Hepatocyte (in vitro differentiated cells): ENCODE results near the gene WDR19. TPM values are rescaled to one million over a fixed set of nuclear protein-coding genes. Genes with fewer than 3 reads are reported as not detected.

Source experiments
- DNase-seq: peaks from one replicate; pipeline ENCODE4 v3.0.0-alpha.2; 2016; ENCODE audit warnings: low spot score
- H2AFZ ChIP-seq: fragments of 200-600 bp; sonication (generic); 2 replicates; pipeline ENCODE4 v1.6.0; 2016; ENCODE audit warnings: antibody characterized with exemption, mild to moderate bottlenecking
- H3K27ac ChIP-seq: fragments of 200-600 bp; sonication (generic); 2 replicates; pipeline ENCODE4 v1.5.1; 2016; ENCODE audit warnings: mild to moderate bottlenecking
- H3K27me3 ChIP-seq: fragments of 200-600 bp; sonication (generic); 2 replicates; pipeline ENCODE4 v1.6.1; 2016
- H3K36me3 ChIP-seq: fragments of 200-600 bp; sonication (generic); replicated peaks from 2 replicates; pipeline ENCODE4 v1.5.1; 2016; ENCODE audit warnings: low read depth; ENCODE audit not compliant: insufficient read depth
- H3K4me1 ChIP-seq: fragments of 200-600 bp; sonication (generic); 2 replicates; pipeline ENCODE4 v1.5.1; 2016; ENCODE audit warnings: mild to moderate bottlenecking, moderate library complexity; ENCODE audit not compliant: insufficient read depth
- H3K4me2 ChIP-seq: fragments of 200-600 bp; sonication (generic); 2 replicates; pipeline ENCODE4 v1.6.0; 2016
- H3K4me3 ChIP-seq: fragments of 200-600 bp; sonication (generic); 2 replicates; pipeline ENCODE4 v1.5.1; 2016; ENCODE audit warnings: mild to moderate bottlenecking
- H3K79me2 ChIP-seq: fragments of 200-600 bp; sonication (generic); 2 replicates; pipeline ENCODE4 v1.6.0; 2017; ENCODE audit warnings: mild to moderate bottlenecking
- H3K9me2 ChIP-seq: fragments of 200-600 bp; sonication (generic); replicated peaks from 2 replicates; pipeline ENCODE4 v1.6.0; 2017; ENCODE audit warnings: mild to moderate bottlenecking; ENCODE audit not compliant: insufficient read depth
- H3K9me3 ChIP-seq: fragments of 200-600 bp; sonication (generic); 2 replicates; pipeline ENCODE4 v1.5.1; 2016; ENCODE audit warnings: low read depth, mild to moderate bottlenecking
- H4K20me1 ChIP-seq: fragments of 200-600 bp; sonication (generic); 2 replicates; pipeline ENCODE4 v1.6.0; 2016; ENCODE audit warnings: mild to moderate bottlenecking; ENCODE audit not compliant: insufficient read depth, poor library complexity, severe bottlenecking
- CTCF ChIP-seq: fragments of 200-600 bp; sonication (generic); IDR thresholded peaks from 2 replicates; pipeline ENCODE4 v1.5.1; 2016; ENCODE audit warnings: antibody characterized with exemption, mild to moderate bottlenecking; ENCODE audit not compliant: poor library complexity
- EZH2 ChIP-seq: fragments of 200-600 bp; sonication (generic); IDR thresholded peaks from 2 replicates; pipeline ENCODE4 v1.6.1; 2016; ENCODE audit warnings: antibody characterized with exemption, mild to moderate bottlenecking, borderline replicate concordance
- EZH2phosphoT487 ChIP-seq: fragments of 200-600 bp; sonication (generic); IDR thresholded peaks from one replicate; pipeline ENCODE4 v1.6.1; 2018; ENCODE audit warnings: antibody characterized with exemption, mild to moderate bottlenecking, low read depth, moderate library complexity; ENCODE audit not compliant: unreplicated experiment, severe bottlenecking
- WGBS: methylation state at CpG from one replicate; pipeline ENCODE4 v1.1.6; 2016; ENCODE audit warnings: low lambda C conversion rate; ENCODE audit errors: missing lambda C conversion rate; 5-methylcytosine and 5-hydroxymethylcytosine counted together
- polyA plus RNA-seq: library from polyadenylated mRNA; unstranded; fragments of >200 nt; fragmentation: Nextera tagmentation; extraction: Ambion mirVana; gene quantifications from 2 replicates; pipeline ENCODE4 v1.2.1, GENCODE V29; 2016
- total RNA-seq: library from RNA; depleted of rRNA; stranded (reverse); fragments of >200 nt; gene quantifications from 2 replicates; pipeline ENCODE4 v1.2.3, GENCODE V29; 2014

WDR19 gene
- total and polyA plus RNA-seq, 2 experiments from 2014 or later: 13.6 to 30.3 TPM

DNA sequence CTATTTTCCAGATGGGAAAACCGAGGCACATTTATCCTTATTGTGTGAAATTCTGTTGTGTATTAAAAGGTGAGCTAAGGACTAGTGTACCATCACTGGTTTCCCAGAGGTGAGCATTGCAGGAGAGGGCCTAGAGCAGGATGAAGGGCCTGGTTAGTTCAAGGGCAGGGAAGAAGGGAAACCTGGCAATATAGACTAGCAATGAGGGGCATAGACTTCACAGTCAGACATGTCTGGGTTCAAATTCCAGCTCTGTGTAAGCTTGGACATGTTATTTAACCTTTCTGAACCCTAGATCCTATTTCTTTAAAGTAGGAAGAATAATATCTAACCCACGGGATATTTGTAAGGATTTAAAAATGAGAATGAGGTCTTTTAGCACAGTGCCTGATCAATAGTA, 50.8 kb downstream of the WDR19 start:
- Histone ChIP-seq H3K27ac (no peak overlapping the region), H3K79me2 (no peaks in the 10 kb centered on the region), H4K20me1 (no peaks in the 10 kb centered on the region), H3K27me3 (no peaks in the 10 kb centered on the region), H2AFZ (no peak overlapping the region), H3K9me3 (no peaks in the 10 kb centered on the region), H3K9me2 (no peaks in the 10 kb centered on the region), H3K4me2 (no peak overlapping the region), H3K4me3 (no peak overlapping the region), H3K36me3 (no peaks in the 10 kb centered on the region), H3K4me1 (no peaks in the 10 kb centered on the region)
- no peak for DNase-seq
- no peak for TF ChIP-seq CTCF
- 88% methylated on average over 2 of the region's 2 CpGs for WGBS

DNA sequence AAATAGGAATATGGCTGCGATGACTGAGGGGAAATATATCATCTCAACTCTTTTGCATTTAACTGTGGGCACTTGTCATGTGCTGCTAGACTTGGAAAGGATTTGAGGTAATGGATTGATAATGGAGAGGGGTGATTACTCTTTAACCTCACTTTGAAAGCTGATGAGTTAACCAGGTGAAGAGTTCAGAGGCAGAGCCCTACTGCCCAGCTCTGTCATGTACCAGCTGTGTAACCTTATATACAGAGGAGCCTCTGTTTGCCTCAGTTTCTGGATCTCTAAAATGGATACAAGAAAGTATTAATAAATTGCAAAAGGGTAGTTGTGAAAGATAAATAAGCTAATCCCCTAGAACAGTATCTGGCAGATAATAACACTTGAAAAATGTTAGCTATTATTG, 51.5 kb downstream of the WDR19 start:
- Histone ChIP-seq H3K36me3 (no peaks in the 10 kb centered on the region), H3K4me1 (no peaks in the 10 kb centered on the region), H3K9me2 (no peaks in the 10 kb centered on the region), H3K4me2 (no peak overlapping the region), H3K79me2 (no peaks in the 10 kb centered on the region), H4K20me1 (no peaks in the 10 kb centered on the region), H3K9me3 (no peaks in the 10 kb centered on the region), H2AFZ (no peak overlapping the region), H3K4me3 (no peak overlapping the region), H3K27me3 (no peaks in the 10 kb centered on the region), H3K27ac (no peak overlapping the region)
- no peak for DNase-seq
- no peak for TF ChIP-seq EZH2phosphoT487
- TF ChIP-seq EZH2: no peak
- TF ChIP-seq CTCF: no peak
- 98% methylated on average over 1 of the region's 1 CpG for WGBS

DNA sequence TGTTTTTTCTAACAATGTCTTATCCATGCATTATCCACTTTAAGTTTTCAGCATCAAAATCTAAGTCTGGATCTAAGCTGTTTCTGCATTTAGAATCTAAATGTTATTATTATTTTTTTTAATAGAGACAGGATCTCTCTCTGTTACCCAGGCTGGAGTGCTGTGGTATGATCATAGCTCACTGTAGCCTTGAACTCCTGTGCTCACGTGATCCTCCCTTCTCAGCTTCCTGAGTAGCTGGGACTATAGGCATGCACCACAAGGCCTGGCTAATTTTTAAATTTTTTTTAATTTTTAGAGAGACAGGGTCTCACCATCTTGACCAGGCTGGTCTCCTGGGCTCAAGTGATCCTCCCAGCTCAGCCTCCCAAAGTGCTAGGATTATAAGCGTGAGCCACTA, 52.7 kb downstream of the WDR19 start:
- Histone ChIP-seq H3K27ac (no peak overlapping the region), H3K4me2 (no peak overlapping the region), H2AFZ (no peak overlapping the region), H3K4me1 (no peaks in the 10 kb centered on the region), H3K4me3 (no peak overlapping the region), H3K27me3 (no peaks in the 10 kb centered on the region), H3K9me3 (no peaks in the 10 kb centered on the region), H3K36me3 (no peaks in the 10 kb centered on the region), H4K20me1 (no peaks in the 10 kb centered on the region), H3K9me2 (no peaks in the 10 kb centered on the region), H3K79me2 (no peaks in the 10 kb centered on the region)
- no peak for DNase-seq
- WGBS: 96% methylated on average over 2 of the region's 2 CpGs
- no peak for TF ChIP-seq EZH2phosphoT487
- TF ChIP-seq EZH2: no peak
- TF ChIP-seq CTCF: no peak

- H3K27me3 ChIP-seq: no peaks in the 10 kb centered on the region
- DNase-seq: no peak
- no peaks in the 10 kb centered on the region for H3K9me3 ChIP-seq
- H3K4me2 ChIP-seq: no peak overlapping the region
- WGBS: 73% methylated on average over 2 of the region's 2 CpGs
- no peaks in the 10 kb centered on the region for H3K9me2 ChIP-seq
- TF ChIP-seq EZH2: no peak
- TF ChIP-seq EZH2phosphoT487: no peak
- TF ChIP-seq CTCF: no peak
- no peaks in the 10 kb centered on the region for H3K79me2 ChIP-seq
- no peak overlapping the region for H3K27ac ChIP-seq
- no peak overlapping the region for H2AFZ ChIP-seq
- no peaks in the 10 kb centered on the region for H4K20me1 ChIP-seq
- H3K36me3 ChIP-seq: no peaks in the 10 kb centered on the region
- H3K4me3 ChIP-seq: no peak overlapping the region
- H3K4me1 ChIP-seq: no peaks in the 10 kb centered on the region
Measured at GRCh38 chr4:39235696-39236095, 53.4 kb downstream of the WDR19 start.
